Measurements from ENCODE around the gene SLC17A4. TPM values are rescaled to one million over a fixed set of nuclear protein-coding genes. Genes with fewer than 3 reads are reported as not detected.

SLC17A4 gene
- total and polyA plus RNA-seq, 2 donors (not counting 3 experiments of a cell fraction or from before 2014, with no cell fraction given), result not detected

GRCh38 chr6:25815194-25815593, 60.7 kb downstream of the SLC17A4 start:
- CTCF ChIA-PET, result interaction anchor here (1.0 kb wide), 1 partner anchor 8 kb away, joined by 3 read pairs; no protein-coding TSS in a partner anchor
- H3K4me3 ChIP-seq (replicated peaks in 1 of 3; ENCODE audit: insufficient read depth in 1 of 3, low read depth in 1 of 3, low read length in 3 of 3), result no peak overlapping the region
- no peak overlapping the region for H2AFZ ChIP-seq (ENCODE audit: low read depth, low read length)
- H3K27ac ChIP-seq (ENCODE audit: insufficient read depth, low read depth, low read length), result no peak overlapping the region
- dilution Hi-C loops (cut with MboI; ENCODE audit: extremely low pct_ligation_motif_present, low sequenced_read_pairs), result no loop called here
- BruUV-seq (replicated peaks), result no TSS peak
- intact Hi-C loops (cut with micrococcal nuclease), result no loop called here
- no peaks in the 10 kb centered on the region for H3K9me3 ChIP-seq (replicated peaks; ENCODE audit: control insufficient read depth, insufficient read depth, low read length)
- no peaks in the 10 kb centered on the region for H3K27me3 ChIP-seq (ENCODE audit: control insufficient read depth in 2 of 2, insufficient read depth in 2 of 2, low read length in 2 of 2)
- H3K36me3 ChIP-seq (ENCODE audit: control insufficient read depth in 2 of 2, extremely low read depth in 1 of 2, insufficient read depth in 2 of 2, low read length in 2 of 2), result no peaks in the 10 kb centered on the region
- H3K4me1 ChIP-seq (ENCODE audit: control insufficient read depth, extremely low read depth, insufficient read depth, low read length), result no peaks in the 10 kb centered on the region
- H4K20me1 ChIP-seq (replicated peaks; ENCODE audit: control insufficient read depth, extremely low read depth, insufficient read depth, low read length), result no peaks in the 10 kb centered on the region
- H3K79me2 ChIP-seq (ENCODE audit: control insufficient read depth, insufficient read depth, low read length), result no peaks in the 10 kb centered on the region
- H3K9me1 ChIP-seq (replicated peaks; ENCODE audit: control insufficient read depth, extremely low read depth, insufficient read depth, low read length), result no peaks in the 10 kb centered on the region
- POLR2A ChIA-PET, result no interaction called here
- DNase-seq (ENCODE audit: low read depth, low spot score), result no peak
- H3K4me2 ChIP-seq (ENCODE audit: insufficient read depth, low read length), result no peak overlapping the region
- FAIRE-seq, result no peak
- no peak for TF ChIP-seq EZH2 (IDR thresholded peaks at IDR 0.05; ENCODE audit: borderline replicate concordance, low read depth, low read length, severe bottlenecking)
- TF ChIP-seq GATA2 (IDR thresholded peaks at IDR 0.05; ENCODE audit: insufficient read depth, insufficient read length, low read depth, low read length), result no peak
- no peak for TF ChIP-seq POLR2AphosphoS5 (IDR thresholded peaks at IDR 0.05; ENCODE audit: insufficient read depth, low read depth, low read length)
- no peak for TF ChIP-seq FOS (IDR thresholded peaks at IDR 0.05; ENCODE audit: borderline replicate concordance, insufficient read depth, low read length)
- TF ChIP-seq MYC (IDR thresholded peaks at IDR 0.05; ENCODE audit: low read depth, low read length), result no peak
- TF ChIP-seq MAX (IDR thresholded peaks at IDR 0.05; ENCODE audit: insufficient read depth, insufficient read length), result no peak
- TF ChIP-seq JUN (IDR thresholded peaks at IDR 0.05; ENCODE audit: borderline replicate concordance, insufficient read depth, insufficient read length, low read depth), result no peak
- no peak overlapping the region for H3K9ac ChIP-seq (replicated peaks; ENCODE audit: extremely low read depth, insufficient read depth, low read length)

- CTCF ChIA-PET, result no interaction called here
- no peaks in the 10 kb centered on the region for H3K9me3 ChIP-seq (replicated peaks; ENCODE audit: control insufficient read depth, insufficient read depth, low read length)
- no peak overlapping the region for H3K27ac ChIP-seq (ENCODE audit: insufficient read depth, low read depth, low read length)
- H3K79me2 ChIP-seq (ENCODE audit: control insufficient read depth, insufficient read depth, low read length), result no peaks in the 10 kb centered on the region
- H2AFZ ChIP-seq (ENCODE audit: low read depth, low read length), result no peak overlapping the region
- H3K9me1 ChIP-seq (replicated peaks; ENCODE audit: control insufficient read depth, extremely low read depth, insufficient read depth, low read length), result no peaks in the 10 kb centered on the region
- no peaks in the 10 kb centered on the region for H3K4me1 ChIP-seq (ENCODE audit: control insufficient read depth, extremely low read depth, insufficient read depth, low read length)
- POLR2A ChIA-PET, result interaction anchor here (0.7 kb wide), 1 partner anchor 109 kb away, joined by 3 read pairs; no protein-coding TSS in a partner anchor
- H3K4me2 ChIP-seq (ENCODE audit: insufficient read depth, low read length), result no peak overlapping the region
- FAIRE-seq (no peak), DNase-seq (ENCODE audit: low read depth, low spot score) (no peak)
- no peak overlapping the region for H3K4me3 ChIP-seq (replicated peaks in 1 of 3; ENCODE audit: insufficient read depth in 1 of 3, low read depth in 1 of 3, low read length in 3 of 3)
- dilution Hi-C loops (cut with MboI; ENCODE audit: extremely low pct_ligation_motif_present, low sequenced_read_pairs), result no loop called here
- H4K20me1 ChIP-seq (replicated peaks; ENCODE audit: control insufficient read depth, extremely low read depth, insufficient read depth, low read length), result no peaks in the 10 kb centered on the region
- intact Hi-C loops (cut with micrococcal nuclease), result no loop called here
- no peak for TF ChIP-seq JUN (IDR thresholded peaks at IDR 0.05; ENCODE audit: borderline replicate concordance, insufficient read depth, insufficient read length, low read depth)
- TF ChIP-seq EZH2 (IDR thresholded peaks at IDR 0.05; ENCODE audit: borderline replicate concordance, low read depth, low read length, severe bottlenecking), result no peak
- TF ChIP-seq FOS (IDR thresholded peaks at IDR 0.05; ENCODE audit: borderline replicate concordance, insufficient read depth, low read length), result no peak
- no peak for TF ChIP-seq CTCF (IDR thresholded peaks at IDR 0.05; ENCODE audit: extremely low read depth in 1 of 2, insufficient read depth in 1 of 2, low read depth in 1 of 2, low read length in 2 of 2)
- TF ChIP-seq GATA2 (IDR thresholded peaks at IDR 0.05; ENCODE audit: insufficient read depth, insufficient read length, low read depth, low read length), result no peak
- TF ChIP-seq MYC (IDR thresholded peaks at IDR 0.05; ENCODE audit: low read depth, low read length), result no peak
- no peak for TF ChIP-seq MAX (IDR thresholded peaks at IDR 0.05; ENCODE audit: insufficient read depth, insufficient read length)
- no peak for TF ChIP-seq POLR2A (IDR thresholded peaks at IDR 0.05; ENCODE audit: low read depth, low read length)
- no peak for TF ChIP-seq POLR2AphosphoS5 (IDR thresholded peaks at IDR 0.05; ENCODE audit: insufficient read depth, low read depth, low read length)
- BruUV-seq (replicated peaks), result no TSS peak
- no peak overlapping the region for H3K9ac ChIP-seq (replicated peaks; ENCODE audit: extremely low read depth, insufficient read depth, low read length)
- H3K27me3 ChIP-seq (ENCODE audit: control insufficient read depth in 2 of 2, insufficient read depth in 2 of 2, low read length in 2 of 2), result no peaks in the 10 kb centered on the region
- no peaks in the 10 kb centered on the region for H3K36me3 ChIP-seq (ENCODE audit: control insufficient read depth in 2 of 2, extremely low read depth in 1 of 2, insufficient read depth in 2 of 2, low read length in 2 of 2)
These were observed 61.7 kb downstream of the SLC17A4 start for GRCh38 chr6:25816252-25816651.
